ENCODE data around the gene CLEC16A.

DNA sequence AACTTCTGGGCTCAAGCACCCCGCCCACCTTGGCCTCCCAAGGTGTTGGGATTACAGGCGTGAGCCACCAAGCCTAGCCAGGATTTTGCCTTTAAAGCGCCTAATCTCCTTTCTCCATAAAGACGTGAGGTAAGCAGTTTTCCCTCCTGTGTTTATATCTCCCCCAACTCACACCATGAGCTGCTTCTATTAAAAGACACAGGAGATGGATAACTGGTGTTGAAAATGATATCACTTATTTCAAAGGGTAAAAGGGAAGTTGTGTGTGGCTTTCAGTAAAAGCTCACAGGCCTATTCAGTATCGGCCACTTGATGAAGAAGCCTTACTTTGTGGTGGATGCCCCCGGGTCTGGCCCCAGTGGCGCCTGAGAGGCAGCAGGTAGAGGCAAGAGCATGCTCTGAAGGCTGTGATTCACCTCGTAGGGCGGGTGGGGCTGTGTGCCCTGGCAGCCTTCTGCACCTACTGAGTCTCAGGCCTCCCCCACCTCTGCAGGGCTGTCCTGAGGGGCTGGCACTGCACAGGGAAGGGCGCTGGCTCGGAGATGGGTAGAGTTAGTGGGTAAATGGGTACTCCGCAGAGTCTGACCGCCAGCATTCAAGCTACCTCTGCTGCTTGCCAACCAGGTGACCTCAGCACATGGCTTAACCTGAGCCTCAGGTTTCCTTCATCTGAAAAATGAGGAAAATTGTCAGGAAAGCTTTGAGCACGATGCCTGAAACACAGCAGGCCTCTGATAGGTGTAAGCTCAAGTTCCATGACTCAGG, 146.8 kb downstream of the CLEC16A start:
- TF ChIP-seq, protein P1, sequence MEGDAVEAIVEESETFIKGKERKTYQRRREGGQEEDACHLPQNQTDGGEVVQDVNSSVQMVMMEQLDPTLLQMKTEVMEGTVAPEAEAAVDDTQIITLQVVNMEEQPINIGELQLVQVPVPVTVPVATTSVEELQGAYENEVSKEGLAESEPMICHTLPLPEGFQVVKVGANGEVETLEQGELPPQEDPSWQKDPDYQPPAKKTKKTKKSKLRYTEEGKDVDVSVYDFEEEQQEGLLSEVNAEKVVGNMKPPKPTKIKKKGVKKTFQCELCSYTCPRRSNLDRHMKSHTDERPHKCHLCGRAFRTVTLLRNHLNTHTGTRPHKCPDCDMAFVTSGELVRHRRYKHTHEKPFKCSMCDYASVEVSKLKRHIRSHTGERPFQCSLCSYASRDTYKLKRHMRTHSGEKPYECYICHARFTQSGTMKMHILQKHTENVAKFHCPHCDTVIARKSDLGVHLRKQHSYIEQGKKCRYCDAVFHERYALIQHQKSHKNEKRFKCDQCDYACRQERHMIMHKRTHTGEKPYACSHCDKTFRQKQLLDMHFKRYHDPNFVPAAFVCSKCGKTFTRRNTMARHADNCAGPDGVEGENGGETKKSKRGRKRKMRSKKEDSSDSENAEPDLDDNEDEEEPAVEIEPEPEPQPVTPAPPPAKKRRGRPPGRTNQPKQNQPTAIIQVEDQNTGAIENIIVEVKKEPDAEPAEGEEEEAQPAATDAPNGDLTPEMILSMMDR (IDR thresholded peaks at IDR 0.05 in 2 of 3, conservative IDR thresholded peaks at IDR 0.05 in 1 of 3; ENCODE audit: insufficient read depth in 2 of 3, low read depth in 1 of 3, low read length in 3 of 3), result no peak
- no peak for TF ChIP-seq KHSRP (IDR thresholded peaks at IDR 0.05)

Data from K562 (cell line).